ENCODE data around the gene THBS3. TPM values are rescaled to one million over a fixed set of nuclear protein-coding genes. Genes with fewer than 3 reads are reported as not detected.

The THBS3 gene
- total and polyA plus RNA-seq, 2 of the 4 experiments (the other 2 are of a cell fraction), result 15.1 to 30.4 TPM

DNA sequence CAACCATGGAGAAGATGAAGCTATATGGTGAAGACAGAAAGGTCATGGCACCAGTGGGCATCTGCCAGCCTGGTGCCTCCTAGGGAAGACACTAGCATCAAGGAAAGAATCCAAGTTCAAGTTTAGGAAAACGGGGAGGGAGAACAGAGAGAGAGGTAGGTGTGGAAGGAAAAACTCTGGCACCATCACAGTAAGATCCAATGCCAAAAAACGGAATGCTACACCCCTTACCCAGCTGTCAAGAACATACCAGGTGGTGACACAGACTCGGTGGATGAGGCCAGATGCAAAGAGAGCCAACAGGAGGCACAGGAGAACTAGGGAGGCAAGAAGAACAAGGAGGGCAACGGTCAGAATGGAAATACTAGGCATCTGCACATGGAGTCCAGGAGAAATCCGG lies 38.2 kb downstream of the THBS3 start:
- Histone ChIP-seq H2AK9ac (replicated peaks; ENCODE audit: low read depth, low read length, poor library complexity) (no peak overlapping the region), H3K9ac (ENCODE audit: low read depth, low read length) (no peak overlapping the region), H3K27me3 (ENCODE audit: control insufficient read depth, insufficient read depth, low read length) (peaks cover 6% of the 10 kb centered on the region; the same call in 1 of the 2 replicates), H3K79me1 (ENCODE audit: low read depth in 1 of 2, low read length in 2 of 2) (peaks cover 0 to 30% of the 10 kb centered on the region in 2 experiments), H4K8ac (ENCODE audit: low read depth in 2 of 2, low read length in 2 of 2) (no peak overlapping the region), H4K20me1 (ENCODE audit: insufficient read depth, low read length) (no peaks in the 10 kb centered on the region), H2AK5ac (ENCODE audit: low read depth, low read length) (no peak overlapping the region), H3K9me1 (ENCODE audit: insufficient read depth, low read length) (no peaks in the 10 kb centered on the region; the same call in none of the 2 replicates), H3K4me1 (ENCODE audit: control insufficient read depth, insufficient read depth, low read length) (peaks cover 4% of the 10 kb centered on the region), H4K5ac (ENCODE audit: low read depth, low read length) (no peak overlapping the region), H3K23ac (ENCODE audit: low read depth, low read length) (no peak overlapping the region), H3K27ac (ENCODE audit: insufficient read depth, low read length) (no peak overlapping the region), H2BK20ac (ENCODE audit: low read depth, low read length) (no peak overlapping the region), H3K56ac (ENCODE audit: extremely low read depth, insufficient read depth, low read length) (no peak overlapping the region), H3K9me3 (ENCODE audit: control insufficient read depth, insufficient read depth, low read length) (no peaks in the 10 kb centered on the region), H2BK15ac (ENCODE audit: low read depth, low read length) (no peak overlapping the region), H3K18ac (ENCODE audit: low read depth, low read length) (no peak overlapping the region), H2AFZ (replicated peaks; ENCODE audit: low read length, poor library complexity) (no peak overlapping the region), H3K14ac (replicated peaks; ENCODE audit: low read depth, low read length) (no peak overlapping the region), H3K4me3 (ENCODE audit: insufficient read depth, low read depth, low read length) (no peak overlapping the region), H4K91ac (ENCODE audit: insufficient read depth, low read depth, low read length) (no peak overlapping the region), H2BK5ac (ENCODE audit: low read depth, low read length, poor library complexity, severe bottlenecking) (no peak overlapping the region), H2BK120ac (ENCODE audit: low read depth, low read length) (no peak overlapping the region), H3K36me3 (ENCODE audit: control insufficient read depth, insufficient read depth, low read length) (peaks cover 16% of the 10 kb centered on the region), H3K4ac (ENCODE audit: low read depth, low read length) (no peak overlapping the region), H3K4me2 (ENCODE audit: low read depth, low read length) (no peak overlapping the region)
- POLR2A ChIA-PET (ENCODE audit: unreplicated experiment), result interaction anchor here (1.5 kb wide), 1 partner anchor 78 kb away, joined by 5 read pairs; no protein-coding TSS in a partner anchor
- no TSS peak for BruUV-seq (replicated peaks)
- intact Hi-C loops (cut with micrococcal nuclease), result no loop called here
- dilution Hi-C loops (cut with HindIII; ENCODE audit: low sequenced_read_pairs, unreplicated experiment), result no loop called here
- no CpG with 5 or more reads among the region's 5 CpGs for WGBS, 2 experiments (ENCODE audit: extremely low coverage in 2 of 2, insufficient read length in 1 of 2)
- DNase-seq (no peak), ATAC-seq (ENCODE audit: low read depth) (no peak)
- CTCF ChIA-PET, result no interaction called here
- in situ Hi-C loops (cut with MboI; ENCODE audit: low sequenced_read_pairs), result loop anchor here (5.0 kb wide), 1 partner anchor 77 kb away; no protein-coding TSS in a partner anchor
- TF ChIP-seq CEBPB (IDR thresholded peaks at IDR 0.05; ENCODE audit: low read depth, low read length) (no peak), FOS (IDR thresholded peaks at IDR 0.05; ENCODE audit: low read depth, low read length) (no peak), MXI1 (IDR thresholded peaks at IDR 0.05; ENCODE audit: borderline replicate concordance, low read depth, low read length) (no peak), MAZ (IDR thresholded peaks at IDR 0.05; ENCODE audit: borderline replicate concordance, low read depth, low read length) (no peak), SMC3 (IDR thresholded peaks at IDR 0.05; ENCODE audit: low read depth, low read length) (no peak), MAFK (IDR thresholded peaks at IDR 0.05; ENCODE audit: low read depth, low read length) (no peak), BHLHE40 (IDR thresholded peaks at IDR 0.05; ENCODE audit: low read depth, low read length) (no peak), NFE2L2 (IDR thresholded peaks at IDR 0.05; ENCODE audit: low read depth, low read length) (no peak), USF2 (IDR thresholded peaks at IDR 0.05; ENCODE audit: low read depth, low read length) (no peak), RAD21 (IDR thresholded peaks at IDR 0.05; ENCODE audit: low read length) (no peak), POLR2A (IDR thresholded peaks at IDR 0.05; ENCODE audit: low read depth, low read length) (no peak), CHD1 (IDR thresholded peaks at IDR 0.05; ENCODE audit: low read depth, low read length) (no peak), RFX5 (IDR thresholded peaks at IDR 0.05; ENCODE audit: low read depth, low read length) (no peak)
- TF ChIP-seq, protein P1, sequence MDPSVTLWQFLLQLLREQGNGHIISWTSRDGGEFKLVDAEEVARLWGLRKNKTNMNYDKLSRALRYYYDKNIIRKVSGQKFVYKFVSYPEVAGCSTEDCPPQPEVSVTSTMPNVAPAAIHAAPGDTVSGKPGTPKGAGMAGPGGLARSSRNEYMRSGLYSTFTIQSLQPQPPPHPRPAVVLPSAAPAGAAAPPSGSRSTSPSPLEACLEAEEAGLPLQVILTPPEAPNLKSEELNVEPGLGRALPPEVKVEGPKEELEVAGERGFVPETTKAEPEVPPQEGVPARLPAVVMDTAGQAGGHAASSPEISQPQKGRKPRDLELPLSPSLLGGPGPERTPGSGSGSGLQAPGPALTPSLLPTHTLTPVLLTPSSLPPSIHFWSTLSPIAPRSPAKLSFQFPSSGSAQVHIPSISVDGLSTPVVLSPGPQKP (IDR thresholded peaks at IDR 0.05; ENCODE audit: borderline replicate concordance, low read depth, low read length), result no peak
